ENCODE data around the gene PDE8A.

- TF ChIP-seq CTCF (IDR thresholded peaks at IDR 0.05; ENCODE audit: insufficient read depth, low read length, poor library complexity, severe bottlenecking) (no peak), EZH2phosphoT487 (conservative IDR thresholded peaks at IDR 0.05; ENCODE audit: low read length) (no peak)
Observed at GRCh38 chr15:84962955-84963354, 18.7 kb upstream of the PDE8A start.
